K562 (cell line): Measurements from ENCODE around the gene ABCB4. TPM values are rescaled to one million over a fixed set of nuclear protein-coding genes. Genes with fewer than 3 reads are reported as not detected.

Source experiments
- BCOR ChIP-seq: fragments of 450-650 bp; IDR thresholded peaks from 2 replicates; pipeline ENCODE4 v1.6.1; 2016
- BRD9 ChIP-seq: fragments of 450-650 bp; IDR thresholded peaks from 2 replicates; pipeline ENCODE4 v1.6.1; 2018; ENCODE audit warnings: low read depth; ENCODE audit not compliant: partially characterized antibody
- CBX3 ChIP-seq, 2 experiments: IDR thresholded peaks; 1 replicate in 1 of 2; 2 replicates in 1 of 2; pipeline ENCODE4 v1.6.1; 2012; ENCODE audit warnings: inconsistent platforms in 2 of 2, low read length in 2 of 2, borderline replicate concordance in 1 of 2, control low read depth in 1 of 2
- CTBP1 ChIP-seq: fragments of 450-650 bp; IDR thresholded peaks from 2 replicates; pipeline ENCODE4 v1.6.1; 2016; ENCODE audit warnings: borderline replicate concordance
- ELF1 ChIP-seq: fragments of 200-800 bp; sonication (Bioruptor generic); IDR thresholded peaks from 2 replicates; pipeline ENCODE4 v1.6.1; 2016; ENCODE audit warnings: missing genetic modification characterization, missing compliant biosample characterization
- EP300 ChIP-seq: IDR thresholded peaks from 2 replicates; pipeline ENCODE4 v1.6.1; 2012; ENCODE audit warnings: low read length, improper control_type of control experiment
- EP400 ChIP-seq: fragments of 450-650 bp; IDR thresholded peaks from 2 replicates; pipeline ENCODE4 v1.6.1; 2017; ENCODE audit warnings: antibody characterized with exemption, mild to moderate bottlenecking, moderate library complexity
- ERF ChIP-seq: fragments of 450-650 bp; formaldehyde crosslinking; IDR thresholded peaks from 2 replicates; pipeline ENCODE4 v1.4.0; 2020; ENCODE audit warnings: mild to moderate bottlenecking, mixed read lengths
- GTF2A2 ChIP-seq: IDR thresholded peaks from 2 replicates; pipeline ENCODE4 v1.6.1; 2016; ENCODE audit warnings: mild to moderate bottlenecking, missing genetic modification characterization, missing compliant biosample characterization
- HDAC6 ChIP-seq: IDR thresholded peaks from 2 replicates; pipeline ENCODE4 v1.6.1; 2012; ENCODE audit warnings: low read depth, mild to moderate bottlenecking, control low read depth, inconsistent platforms, low read length, moderate library complexity
- HDAC8 ChIP-seq: fragments of 450-650 bp; IDR thresholded peaks from 2 replicates; pipeline ENCODE4 v1.6.1; 2016; ENCODE audit warnings: mild to moderate bottlenecking, missing genetic modification characterization, moderate library complexity, missing compliant biosample characterization
- MAFF ChIP-seq: IDR thresholded peaks from 2 replicates; pipeline ENCODE4 v1.6.1; 2012; ENCODE audit warnings: low read length, improper control_type of control experiment
- MAZ ChIP-seq, 2 experiments: fragments of 450-650 bp in 1 of 2; sonication (generic) in 1 of 2; formaldehyde crosslinking; IDR thresholded peaks in 1 of 2; conservative IDR thresholded peaks in 1 of 2; 2 replicates each; pipeline versions ENCODE4 v1.4.0 to v1.5.0; 2020; ENCODE audit warnings: mild to moderate bottlenecking in 1 of 2, missing genetic modification reagents in 1 of 2
- MBD2 ChIP-seq: sonication (generic); IDR thresholded peaks from 2 replicates; pipeline ENCODE4 v1.6.1; 2016; ENCODE audit warnings: low read depth, borderline replicate concordance
- MEF2D ChIP-seq: conservative IDR thresholded peaks from 2 replicates; pipeline ENCODE4 v1.6.1; 2016; ENCODE audit warnings: low read depth, missing genetic modification characterization, missing compliant biosample characterization
- NR2C2 ChIP-seq, 2 experiments: fragments of 200-800 bp in 1 of 2; sonication (Bioruptor generic) in 1 of 2; sonication (generic) in 1 of 2; formaldehyde crosslinking in 1 of 2; IDR thresholded peaks; 2 replicates each; pipeline versions ENCODE4 v1.6.1 to v1.8.0; 2016 to 2022; ENCODE audit warnings: mild to moderate bottlenecking in 1 of 2, missing compliant biosample characterization in 1 of 2, missing genetic modification characterization in 1 of 2, missing genetic modification reagents in 1 of 2
- PML ChIP-seq: IDR thresholded peaks from 2 replicates; pipeline ENCODE4 v1.6.1; 2012; ENCODE audit warnings: low read length, inconsistent platforms
- POLR3A ChIP-seq: IDR thresholded peaks from 2 replicates; pipeline ENCODE4 v1.6.1; 2011; ENCODE audit warnings: borderline replicate concordance, mild to moderate bottlenecking, moderate library complexity; ENCODE audit not compliant: insufficient read length, insufficient read depth; ENCODE audit errors: extremely low read depth
- PPARD ChIP-seq: fragments of 250-450 bp; sonication (Bioruptor Pico); IDR thresholded peaks from 2 replicates; pipeline ENCODE4 v1.8.0; 2022; ENCODE audit warnings: inconsistent platforms, mild to moderate bottlenecking, moderate library complexity
- SMARCE1 ChIP-seq: fragments of 450-650 bp; IDR thresholded peaks from 2 replicates; pipeline ENCODE4 v1.7.1; 2016; ENCODE audit warnings: mild to moderate bottlenecking
- SP2 ChIP-seq: IDR thresholded peaks from 2 replicates; pipeline ENCODE4 v1.6.1; 2011; ENCODE audit warnings: mild to moderate bottlenecking, low read depth, low read length, moderate library complexity; ENCODE audit not compliant: poor library complexity, severe bottlenecking; ENCODE audit errors: extremely low read depth
- TAF1 ChIP-seq: IDR thresholded peaks from 2 replicates; pipeline ENCODE4 v1.6.1; 2011; ENCODE audit warnings: mild to moderate bottlenecking, low read length, moderate library complexity; ENCODE audit not compliant: insufficient read depth, control insufficient read depth, severe bottlenecking; ENCODE audit errors: extremely low read depth
- TRIM28 ChIP-seq: fragments of 450-650 bp; IDR thresholded peaks from 2 replicates; pipeline ENCODE4 v1.6.1; 2017
- XRCC3 ChIP-seq: fragments of 450-650 bp; IDR thresholded peaks from 2 replicates; pipeline ENCODE4 v1.6.1; 2017; ENCODE audit warnings: mild to moderate bottlenecking, moderate library complexity
- ZFP1 ChIP-seq: fragments of 450-650 bp; formaldehyde crosslinking; IDR thresholded peaks from 2 replicates; pipeline ENCODE4 v1.4.0; 2020; ENCODE audit warnings: mild to moderate bottlenecking, mixed read lengths
- ZNF311 ChIP-seq: fragments of 250-450 bp; sonication (Bioruptor Pico); IDR thresholded peaks from 2 replicates; pipeline ENCODE4 v1.4.0; 2020; ENCODE audit warnings: mild to moderate bottlenecking, moderate library complexity
- ZNF551 ChIP-seq: fragments of 250-450 bp; sonication (Bioruptor Pico); IDR thresholded peaks from 2 replicates; pipeline ENCODE4 v1.5.0; 2021; ENCODE audit warnings: mild to moderate bottlenecking, moderate library complexity
- polyA plus RNA-seq, 8 experiments: library from polyadenylated mRNA; depleted of rRNA in 4 of 8; stranded (reverse) in 5 of 8; unstranded in 3 of 8; fragments of >200 nt; fragmentation: Nextera tagmentation in 2 of 8; fragmentation: Illumina TruSeq in 1 of 8; extraction: Ambion mirVana in 2 of 8; extraction: Trizol in 1 of 8; gene quantifications; 2 replicates each; pipeline versions ENCODE4 v1.2.1 to v1.2.3, GENCODE V29; 2011 to 2014; ENCODE audit warnings: inconsistent platforms in 1 of 8, missing spikeins in 1 of 8
- total RNA-seq, 7 experiments: library from RNA; depleted of rRNA in 6 of 7; stranded (reverse); fragments of >200 nt in 6 of 7; fragmentation: Illumina TruSeq in 2 of 7; extraction: Trizol in 2 of 7; gene quantifications; 2 replicates each; pipeline versions ENCODE4 v1.2.1 to v1.2.3, GENCODE V29; 2011 to 2021; ENCODE audit warnings: low replicate concordance in 1 of 7
- TF ChIP-seq, protein P1 (sequence below), 2 experiments: fragments of 450-650 bp in 1 of 2; sonication (generic) in 1 of 2; formaldehyde crosslinking in 1 of 2; IDR thresholded peaks in 1 of 2; conservative IDR thresholded peaks in 1 of 2; 2 replicates each; pipeline versions ENCODE4 v1.6.1 to v1.8.1; 2016 to 2023; ENCODE audit warnings: mild to moderate bottlenecking in 2 of 2, moderate library complexity in 2 of 2, inconsistent platforms in 1 of 2, missing genetic modification reagents in 1 of 2

Gene ABCB4
- total and polyA plus RNA-seq, 9 of the 15 experiments (the other 6 are each of a cell fraction or from before 2014, with no cell fraction given): 0.06 to 0.73 (median 0.40) TPM

DNA sequence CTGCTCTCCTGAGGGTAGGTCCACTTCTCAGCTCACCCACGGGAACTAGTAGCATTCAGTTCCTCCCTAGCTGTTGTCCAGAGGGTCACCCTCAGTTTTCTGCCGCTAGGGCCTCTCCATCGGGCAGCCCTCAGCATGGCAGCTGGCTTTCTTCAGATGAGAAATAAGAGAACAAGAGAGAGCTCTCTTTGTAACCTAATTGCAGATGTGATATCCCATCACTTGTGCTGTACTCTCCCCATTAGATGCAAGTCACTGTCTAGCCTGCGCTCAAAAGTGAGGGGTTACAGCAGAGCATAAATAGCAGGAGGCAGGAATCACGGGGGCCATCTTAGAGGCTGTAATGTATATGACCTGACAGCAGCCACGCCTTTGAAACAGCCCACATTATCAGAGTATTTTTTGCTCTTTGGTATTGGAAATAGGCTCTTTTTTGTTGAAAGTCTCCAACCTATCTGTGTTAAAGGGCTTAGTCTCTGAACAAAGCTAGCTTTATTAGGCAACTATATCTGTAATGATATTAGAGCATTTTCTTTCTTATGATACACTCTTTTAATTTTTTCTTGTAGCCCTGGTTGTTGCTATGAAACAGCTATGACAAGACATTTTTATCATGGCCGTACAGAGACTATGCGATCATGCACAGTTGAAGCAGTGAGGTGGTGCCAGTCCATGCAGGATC, 84.3 kb downstream of the ABCB4 start (continued):
- TF ChIP-seq BRD9: peak; percentile 66
- peak; percentile 38 for TF ChIP-seq EP400
- 0 out of 2 replicates have a peak, but pooled peaks have one; percentile 8 for TF ChIP-seq XRCC3
- TF ChIP-seq MBD2: no peak; the same call in 1 of the 2 replicates
- TF ChIP-seq ERF (CRISPR knock-in tag): no peak
- no peak for TF ChIP-seq POLR3A
- no peak for TF ChIP-seq ZNF551 (CRISPR knock-in tag)
- 0 out of 4 replicates have a peak, but pooled peaks of 1 of the 2 experiments have one; percentile 32 for TF ChIP-seq MAZ (CRISPR knock-in tag; conservative IDR thresholded peaks at IDR 0.05 in 1 of 2, IDR thresholded peaks at IDR 0.05 in 1 of 2)
- no peak for TF ChIP-seq NR2C2 (CRISPR knock-in tag; IDR thresholded peaks at IDR 0.05)
- TF ChIP-seq NR2C2 (tag; IDR thresholded peaks at IDR 0.05): peak; percentile 45; the same call in 1 of the 2 replicates
- peak; percentile 62; the same call in 1 of the 2 replicates for TF ChIP-seq MEF2D (tag)
- peak in 1 of 2 experiments; percentile 79; a peak in 2 of 3 replicates for TF ChIP-seq CBX3 (IDR thresholded peaks at IDR 0.05; ENCODE audit: borderline replicate concordance in 1 of 2, low read length in 2 of 2)
- no peak for TF ChIP-seq BCOR
- no peak for TF ChIP-seq ELF1 (tag)
- TF ChIP-seq CTBP1: peak; percentile 44; the same call in 1 of the 2 replicates
- TF ChIP-seq HDAC6: no peak
- TF ChIP-seq HDAC8 (tag): 0 out of 2 replicates have a peak, but pooled peaks have one; percentile 30
- TF ChIP-seq TAF1: peak; percentile 17
- TF ChIP-seq ZFP1 (CRISPR knock-in tag): no peak
- TF ChIP-seq MAFF: peak; percentile 71
- TF ChIP-seq, protein P1, sequence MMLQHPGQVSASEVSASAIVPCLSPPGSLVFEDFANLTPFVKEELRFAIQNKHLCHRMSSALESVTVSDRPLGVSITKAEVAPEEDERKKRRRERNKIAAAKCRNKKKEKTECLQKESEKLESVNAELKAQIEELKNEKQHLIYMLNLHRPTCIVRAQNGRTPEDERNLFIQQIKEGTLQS (IDR thresholded peaks at IDR 0.05): no peak
- TF ChIP-seq, protein P1 (CRISPR knock-in tag; conservative IDR thresholded peaks at IDR 0.05): 0 out of 2 replicates have a peak, but pooled peaks have one; percentile 59
- 0 out of 2 replicates have a peak, but pooled peaks have one; percentile 40 for TF ChIP-seq GTF2A2 (tag)
- no peak for TF ChIP-seq SP2
- 0 out of 2 replicates have a peak, but pooled peaks have one; percentile 27 for TF ChIP-seq EP300
- TF ChIP-seq TRIM28: 0 out of 2 replicates have a peak, but pooled peaks have one; percentile 8
- no peak for TF ChIP-seq PPARD
- TF ChIP-seq ZNF311 (CRISPR knock-in tag): no peak
- 0 out of 2 replicates have a peak, but pooled peaks have one; percentile 29 for TF ChIP-seq PML
- TF ChIP-seq SMARCE1: no peak
